H9 (cell line): ENCODE measurements around the gene PC. TPM values are rescaled to one million over a fixed set of nuclear protein-coding genes. Genes with fewer than 3 reads are reported as not detected.

Experiments used
- DNase-seq: peaks from one replicate; pipeline ENCODE4 v3.0.0-alpha.2; 2017
- H2AFZ ChIP-seq: one replicate; pipeline ENCODE4 v1.6.1; 2013; ENCODE audit warnings: mild to moderate bottlenecking, low read length, control low read depth, moderate library complexity
- H2AK5ac ChIP-seq: 2 replicates; pipeline ENCODE4 v1.6.1; 2013; ENCODE audit warnings: low read length, control low read depth, mixed read lengths; ENCODE audit not compliant: insufficient read length
- H2BK120ac ChIP-seq: one replicate; pipeline ENCODE4 v1.6.1; 2013; ENCODE audit warnings: low read depth, mild to moderate bottlenecking, low read length, control low read depth, inconsistent platforms; ENCODE audit not compliant: poor library complexity, severe bottlenecking
- H2BK12ac ChIP-seq: 2 replicates; pipeline ENCODE4 v1.6.1; 2013; ENCODE audit warnings: low read length, control low read depth, mixed read lengths, low read depth; ENCODE audit not compliant: insufficient read length
- H2BK15ac ChIP-seq: 2 replicates; pipeline ENCODE4 v1.6.1; 2013; ENCODE audit warnings: low read depth, low read length, control low read depth
- H2BK20ac ChIP-seq: one replicate; pipeline ENCODE4 v1.6.1; 2013; ENCODE audit warnings: low read depth, mild to moderate bottlenecking, low read length, control low read depth, inconsistent platforms; ENCODE audit not compliant: poor library complexity, severe bottlenecking
- H2BK5ac ChIP-seq: 2 replicates; pipeline ENCODE4 v1.6.1; 2013; ENCODE audit warnings: low read length, control low read depth, mixed read lengths; ENCODE audit not compliant: insufficient read length
- H3K14ac ChIP-seq: 2 replicates; pipeline ENCODE4 v1.6.1; 2013; ENCODE audit warnings: low read length, control low read depth; ENCODE audit not compliant: insufficient read depth
- H3K18ac ChIP-seq: 2 replicates; pipeline ENCODE4 v1.6.1; 2013; ENCODE audit warnings: low read depth, mild to moderate bottlenecking, mixed read lengths, low read length, control low read depth; ENCODE audit not compliant: insufficient read length
- H3K23ac ChIP-seq: 2 replicates; pipeline ENCODE4 v1.6.1; 2013; ENCODE audit warnings: low read length, control low read depth, mixed read lengths, low read depth; ENCODE audit not compliant: insufficient read length
- H3K23me2 ChIP-seq: 2 replicates; pipeline ENCODE4 v1.6.1; 2013; ENCODE audit warnings: low read depth, mild to moderate bottlenecking, mixed read lengths, low read length, control low read depth; ENCODE audit not compliant: insufficient read length, poor library complexity, severe bottlenecking
- H3K27ac ChIP-seq: 2 replicates; pipeline ENCODE4 v1.5.1; 2013; ENCODE audit warnings: low read length, control low read depth, mixed read lengths, low read depth; ENCODE audit not compliant: insufficient read length
- H3K27me3 ChIP-seq: 2 replicates; pipeline ENCODE4 v1.6.1; 2013; ENCODE audit warnings: low read length, control low read depth, inconsistent platforms; ENCODE audit not compliant: insufficient read depth
- H3K4ac ChIP-seq: 2 replicates; pipeline ENCODE4 v1.6.1; 2013; ENCODE audit warnings: low read depth, mild to moderate bottlenecking, control low read depth, inconsistent platforms, low read length, moderate library complexity
- H3K4me1 ChIP-seq: 2 replicates; pipeline ENCODE4 v1.6.1; 2013; ENCODE audit warnings: low read length, control low read depth, inconsistent platforms; ENCODE audit not compliant: insufficient read depth
- H3K4me2 ChIP-seq: 2 replicates; pipeline ENCODE4 v1.6.1; 2013; ENCODE audit warnings: low read length, control low read depth, mixed read lengths; ENCODE audit not compliant: insufficient read length, insufficient read depth
- H3K56ac ChIP-seq: 2 replicates; pipeline ENCODE4 v1.6.1; 2013; ENCODE audit warnings: low read depth, mild to moderate bottlenecking, mixed read lengths, low read length, control low read depth; ENCODE audit not compliant: insufficient read length
- H3K79me1 ChIP-seq: 2 replicates; pipeline ENCODE4 v1.6.1; 2013; ENCODE audit warnings: low read depth, mild to moderate bottlenecking, moderate library complexity, low read length, control low read depth, inconsistent platforms; ENCODE audit not compliant: insufficient read depth, poor library complexity, severe bottlenecking
- H3K79me2 ChIP-seq: 2 replicates; pipeline ENCODE4 v1.6.1; 2013; ENCODE audit warnings: low read length, control low read depth, inconsistent platforms; ENCODE audit not compliant: insufficient read depth
- H3K9ac ChIP-seq: 2 replicates; pipeline ENCODE4 v1.6.1; 2013; ENCODE audit warnings: low read length, control low read depth, mixed read lengths; ENCODE audit not compliant: insufficient read length; ENCODE audit errors: extremely low read depth
- H3K9me3 ChIP-seq: one replicate; pipeline ENCODE4 v1.6.1; 2013; ENCODE audit warnings: low read depth, low read length, inconsistent platforms; ENCODE audit not compliant: control insufficient read depth
- H3T11ph ChIP-seq: one replicate; pipeline ENCODE4 v1.6.1; 2013; ENCODE audit warnings: mild to moderate bottlenecking, low read length, control low read depth, inconsistent platforms
- H4K20me1 ChIP-seq: one replicate; pipeline ENCODE4 v1.6.1; 2013; ENCODE audit not compliant: control insufficient read depth, insufficient read length, insufficient read depth
- H4K5ac ChIP-seq: 2 replicates; pipeline ENCODE4 v1.6.1; 2013; ENCODE audit warnings: low read depth, mild to moderate bottlenecking, mixed read lengths, low read length, control low read depth; ENCODE audit not compliant: insufficient read length
- H4K8ac ChIP-seq: replicated peaks from 2 replicates; pipeline ENCODE4 v1.6.1; 2013; ENCODE audit warnings: low read length, control low read depth, mixed read lengths, low read depth; ENCODE audit not compliant: insufficient read length
- H4K91ac ChIP-seq: 2 replicates; pipeline ENCODE4 v1.6.1; 2013; ENCODE audit warnings: low read depth, mild to moderate bottlenecking, moderate library complexity, mixed read lengths, low read length, control low read depth; ENCODE audit not compliant: insufficient read length
- H3K27ac Mint-ChIP-seq, 3 experiments: 2 replicates in 2 of 3; 3 replicates in 1 of 3; pipeline ENCODE4 v1.8.0; 2020 to 2021; ENCODE audit warnings: mixed read lengths in 3 of 3, mild to moderate bottlenecking in 1 of 3, moderate library complexity in 1 of 3
- H3K27me3 Mint-ChIP-seq: 2 replicates; pipeline ENCODE4 v1.8.0; 2021; ENCODE audit warnings: low read depth, mild to moderate bottlenecking, moderate library complexity, mixed read lengths
- H3K36me3 Mint-ChIP-seq, 3 experiments: 2 replicates in 2 of 3; 3 replicates in 1 of 3; pipeline ENCODE4 v1.8.0; 2020 to 2021; ENCODE audit warnings: low read depth in 3 of 3, mixed read lengths in 3 of 3; ENCODE audit not compliant: insufficient read depth in 1 of 3
- H3K4me1 Mint-ChIP-seq, 2 experiments: 2 replicates each; pipeline ENCODE4 v1.8.0; 2020; ENCODE audit warnings: mixed read lengths in 2 of 2
- H3K4me3 Mint-ChIP-seq, 2 experiments: 2 replicates in 1 of 2; 3 replicates in 1 of 2; pipeline ENCODE4 v1.8.0; 2020 to 2021; ENCODE audit warnings: mild to moderate bottlenecking in 2 of 2, mixed read lengths in 2 of 2, moderate library complexity in 1 of 2
- H3K9me3 Mint-ChIP-seq, 2 experiments: 2 replicates in 1 of 2; 3 replicates in 1 of 2; pipeline ENCODE4 v1.8.0; 2020; ENCODE audit warnings: mild to moderate bottlenecking in 2 of 2, mixed read lengths in 2 of 2, moderate library complexity in 1 of 2
- WGBS: extraction: QIAGEN DNeasy Blood & Tissue Kit; methylation state at CpG from one replicate; pipeline ENCODE4 v1.1.7; 2013; ENCODE audit warnings: missing lambda C conversion rate, low lambda C conversion rate, mixed read lengths; ENCODE audit not compliant: insufficient read length; ENCODE audit errors: extremely low coverage; 5-methylcytosine and 5-hydroxymethylcytosine counted together
- total RNA-seq: library from RNA; stranded (reverse); gene quantifications from 2 replicates; pipeline ENCODE4 v1.2.1, GENCODE V29; 2021
- TF ChIP-seq, protein P1 (sequence below): fragments of 200-600 bp; sonication (generic); conservative IDR thresholded peaks from 3 replicates; pipeline ENCODE4 v1.8.0; 2021; ENCODE audit warnings: antibody characterized with exemption, mild to moderate bottlenecking

The PC gene
- total RNA-seq, 1 experiment from 2014 or later, result 32.6 TPM

DNA sequence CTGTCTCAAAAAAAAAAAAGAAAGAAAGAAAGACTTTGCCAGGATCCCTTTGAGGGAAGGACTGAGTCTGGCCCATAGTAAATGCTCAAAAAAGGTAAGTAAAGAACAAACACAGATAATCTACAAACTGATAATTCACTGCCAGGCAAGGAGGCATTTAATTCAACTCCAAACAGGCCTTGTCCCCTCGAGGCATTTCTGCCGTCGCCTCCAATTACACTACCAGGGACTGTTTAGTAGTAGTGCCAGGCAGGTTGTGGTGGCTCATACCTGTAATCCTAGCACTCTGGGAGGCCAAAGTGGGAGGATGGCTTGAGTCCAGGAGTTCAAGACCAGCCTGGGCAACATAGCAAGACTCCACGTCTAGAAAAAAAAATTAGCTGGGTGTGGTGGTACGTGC lies 43.7 kb downstream of the PC start:
- Mint-ChIP-seq H3K36me3 (no peaks in the 10 kb centered on the region), H3K4me1 (peaks cover 43 to 53% of the 10 kb centered on the region in 2 experiments), H3K27ac (peak overlapping the region in 1 of 3 experiments; percentile 62; a peak in 1 of 7 replicates), H3K27me3 (no peaks in the 10 kb centered on the region), H3K4me3 (no peak overlapping the region), H3K9me3 (no peaks in the 10 kb centered on the region)
- Histone ChIP-seq H2AK5ac (no peak overlapping the region), H2BK120ac (no peak overlapping the region), H3K23me2 (no peaks in the 10 kb centered on the region), H2AFZ (no peak overlapping the region), H3K4me2 (no peak overlapping the region), H3K4me1 (peaks cover 12% of the 10 kb centered on the region; the same call in 1 of the 2 replicates), H3K56ac (no peak overlapping the region), H3K4ac (no peak overlapping the region), H3K14ac (no peak overlapping the region), H3K9ac (no peak overlapping the region), H3K79me1 (no peaks in the 10 kb centered on the region), H3K23ac (no peak overlapping the region), H2BK20ac (no peak overlapping the region), H3K18ac (no peak overlapping the region), H3K79me2 (no peaks in the 10 kb centered on the region), H4K91ac (no peak overlapping the region), H2BK12ac (no peak overlapping the region), H4K5ac (no peak overlapping the region), H3K27ac (no peak overlapping the region), H3K9me3 (no peaks in the 10 kb centered on the region), H4K8ac (no peak overlapping the region), H3K27me3 (no peaks in the 10 kb centered on the region), H2BK15ac (no peak overlapping the region), H4K20me1 (no peaks in the 10 kb centered on the region), H2BK5ac (no peak overlapping the region), H3T11ph (no peak overlapping the region)
- TF ChIP-seq, protein P1, sequence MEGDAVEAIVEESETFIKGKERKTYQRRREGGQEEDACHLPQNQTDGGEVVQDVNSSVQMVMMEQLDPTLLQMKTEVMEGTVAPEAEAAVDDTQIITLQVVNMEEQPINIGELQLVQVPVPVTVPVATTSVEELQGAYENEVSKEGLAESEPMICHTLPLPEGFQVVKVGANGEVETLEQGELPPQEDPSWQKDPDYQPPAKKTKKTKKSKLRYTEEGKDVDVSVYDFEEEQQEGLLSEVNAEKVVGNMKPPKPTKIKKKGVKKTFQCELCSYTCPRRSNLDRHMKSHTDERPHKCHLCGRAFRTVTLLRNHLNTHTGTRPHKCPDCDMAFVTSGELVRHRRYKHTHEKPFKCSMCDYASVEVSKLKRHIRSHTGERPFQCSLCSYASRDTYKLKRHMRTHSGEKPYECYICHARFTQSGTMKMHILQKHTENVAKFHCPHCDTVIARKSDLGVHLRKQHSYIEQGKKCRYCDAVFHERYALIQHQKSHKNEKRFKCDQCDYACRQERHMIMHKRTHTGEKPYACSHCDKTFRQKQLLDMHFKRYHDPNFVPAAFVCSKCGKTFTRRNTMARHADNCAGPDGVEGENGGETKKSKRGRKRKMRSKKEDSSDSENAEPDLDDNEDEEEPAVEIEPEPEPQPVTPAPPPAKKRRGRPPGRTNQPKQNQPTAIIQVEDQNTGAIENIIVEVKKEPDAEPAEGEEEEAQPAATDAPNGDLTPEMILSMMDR, result no peak
- WGBS, result no CpG with 5 or more reads among the region's 5 CpGs
- no peak for DNase-seq
